Measurements from ENCODE around the gene FAM83D.

- no peak for TF ChIP-seq CTCF (IDR thresholded peaks at IDR 0.05)
- no peak for TF ChIP-seq POLR2A (IDR thresholded peaks at IDR 0.05)
- no peak for TF ChIP-seq POLR2AphosphoS5 (IDR thresholded peaks at IDR 0.05)
Observed at GRCh38 chr20:38917657-38918056, 8.6 kb upstream of the FAM83D start.
